Effector memory CD8-positive, alpha-beta T cell (primary cell): ENCODE data around the gene MRPL50.

Source experiments
- ATAC-seq: fragments of 150-1000 bp; cut with Tn5 transposase; replicated peaks from 2 replicates; pipeline ENCODE4 v1.10.0; 2021; ENCODE audit warnings: mild to moderate bottlenecking, moderate library complexity
- DNase-seq, 3 experiments: peaks; one replicate each; pipeline ENCODE4 v3.0.0; 2021
- H3K27ac Mint-ChIP-seq, 2 donors: one replicate each; pipeline ENCODE4 v1.8.0; 2022; ENCODE audit warnings: mild to moderate bottlenecking in 2 of 2, mixed read lengths in 2 of 2, moderate library complexity in 2 of 2
- H3K27me3 Mint-ChIP-seq, 2 donors: one replicate each; pipeline ENCODE4 v1.8.0; 2022; ENCODE audit warnings: mixed read lengths in 2 of 2
- H3K36me3 Mint-ChIP-seq: one replicate; pipeline ENCODE4 v1.8.0; 2022; ENCODE audit warnings: mild to moderate bottlenecking, moderate library complexity, mixed read lengths; ENCODE audit not compliant: insufficient read depth
- H3K4me1 Mint-ChIP-seq, 2 donors: one replicate each; pipeline ENCODE4 v1.8.0; 2022; ENCODE audit warnings: low read depth in 2 of 2, mixed read lengths in 2 of 2
- H3K4me3 Mint-ChIP-seq, 2 donors: one replicate each; pipeline ENCODE4 v1.8.0; 2022; ENCODE audit warnings: mild to moderate bottlenecking in 2 of 2, mixed read lengths in 2 of 2, moderate library complexity in 2 of 2
- H3K9me3 Mint-ChIP-seq, 2 donors: one replicate each; pipeline ENCODE4 v1.8.0; 2022; ENCODE audit warnings: mixed read lengths in 2 of 2

Gene MRPL50

GRCh38 chr9:101360647-101361046 is 37.8 kb downstream of the MRPL50 start:
- DNase-seq (no peak), ATAC-seq (no peak)
- Mint-ChIP-seq H3K9me3 (no peaks in the 10 kb centered on the region), H3K27ac (no peak overlapping the region), H3K27me3 (peaks cover 9 to 15% of the 10 kb centered on the region in 2 donors), H3K4me3 (no peak overlapping the region), H3K36me3 (no peaks in the 10 kb centered on the region), H3K4me1 (no peaks in the 10 kb centered on the region)

GRCh38 chr9:101359679-101360078 is 38.7 kb downstream of the MRPL50 start:
- H3K4me3 Mint-ChIP-seq = no peak overlapping the region
- H3K9me3 Mint-ChIP-seq = no peaks in the 10 kb centered on the region
- no peak for ATAC-seq
- no peak overlapping the region for H3K27ac Mint-ChIP-seq
- no peak for DNase-seq
- no peaks in the 10 kb centered on the region for H3K4me1 Mint-ChIP-seq
- H3K36me3 Mint-ChIP-seq = peaks cover 2% of the 10 kb centered on the region
- H3K27me3 Mint-ChIP-seq = peaks cover 9 to 15% of the 10 kb centered on the region in 2 donors

GRCh38 chr9:101356619-101357018 is 41.8 kb downstream of the MRPL50 start:
- H3K4me1 Mint-ChIP-seq = no peaks in the 10 kb centered on the region
- H3K9me3 Mint-ChIP-seq = no peaks in the 10 kb centered on the region
- H3K27me3 Mint-ChIP-seq = peaks cover 8 to 11% of the 10 kb centered on the region in 2 donors
- no peak overlapping the region for H3K4me3 Mint-ChIP-seq
- DNase-seq (no peak), ATAC-seq (no peak)
- no peak overlapping the region for H3K27ac Mint-ChIP-seq
- peaks cover 3% of the 10 kb centered on the region for H3K36me3 Mint-ChIP-seq

GRCh38 chr9:101354765-101355708 is 43.4 kb downstream of the MRPL50 start:
- Mint-ChIP-seq H3K9me3 (no peaks in the 10 kb centered on the region), H3K36me3 (peaks cover 3% of the 10 kb centered on the region), H3K4me3 (no peak overlapping the region), H3K27me3 (peaks cover 8 to 11% of the 10 kb centered on the region in 2 donors), H3K4me1 (no peaks in the 10 kb centered on the region), H3K27ac (no peak overlapping the region)
- DNase-seq = no peak
- ATAC-seq = no peak

GRCh38 chr9:101354143-101354764 is 44.2 kb downstream of the MRPL50 start:
- ATAC-seq (no peak), DNase-seq (no peak)
- peaks cover 3% of the 10 kb centered on the region for H3K36me3 Mint-ChIP-seq
- peaks cover 9 to 13% of the 10 kb centered on the region in 2 donors for H3K27me3 Mint-ChIP-seq
- H3K9me3 Mint-ChIP-seq = no peaks in the 10 kb centered on the region
- H3K27ac Mint-ChIP-seq = no peak overlapping the region
- no peak overlapping the region for H3K4me3 Mint-ChIP-seq
- no peaks in the 10 kb centered on the region for H3K4me1 Mint-ChIP-seq

- H3K36me3 Mint-ChIP-seq = peaks cover 3% of the 10 kb centered on the region
- H3K9me3 Mint-ChIP-seq = no peaks in the 10 kb centered on the region
- H3K4me3 Mint-ChIP-seq = no peak overlapping the region
Observed at GRCh38 chr9:101353683-101354082, 44.7 kb downstream of the MRPL50 start.

GRCh38 chr9:101352892-101353463 is 45.4 kb downstream of the MRPL50 start:
- DNase-seq (no peak), ATAC-seq (no peak)
- Mint-ChIP-seq H3K27me3 (peaks cover 16 to 18% of the 10 kb centered on the region in 2 donors), H3K36me3 (peaks cover 3% of the 10 kb centered on the region), H3K27ac (no peak overlapping the region), H3K9me3 (no peaks in the 10 kb centered on the region), H3K4me3 (no peak overlapping the region), H3K4me1 (no peaks in the 10 kb centered on the region)

More at GRCh38 chr9:101353683-101354082, 44.7 kb downstream of the MRPL50 start:
- Mint-ChIP-seq H3K27ac (no peak overlapping the region), H3K4me1 (no peaks in the 10 kb centered on the region), H3K27me3 (peaks cover 14 to 18% of the 10 kb centered on the region in 2 donors)
- DNase-seq (no peak), ATAC-seq (no peak)

- no peak for ATAC-seq
- DNase-seq = no peak
- H3K4me3 Mint-ChIP-seq = no peak overlapping the region
- H3K4me1 Mint-ChIP-seq = no peaks in the 10 kb centered on the region
- peaks cover 21 to 22% of the 10 kb centered on the region in 2 donors for H3K27me3 Mint-ChIP-seq
- H3K9me3 Mint-ChIP-seq = no peaks in the 10 kb centered on the region
- H3K36me3 Mint-ChIP-seq = peaks cover 3% of the 10 kb centered on the region
- no peak overlapping the region for H3K27ac Mint-ChIP-seq
Observed at GRCh38 chr9:101350285-101350684, 48.1 kb downstream of the MRPL50 start.

- Mint-ChIP-seq H3K4me1 (no peaks in the 10 kb centered on the region), H3K4me3 (no peak overlapping the region), H3K36me3 (no peaks in the 10 kb centered on the region), H3K9me3 (no peaks in the 10 kb centered on the region), H3K27ac (no peak overlapping the region), H3K27me3 (peaks cover 29 to 37% of the 10 kb centered on the region in 2 donors)
- DNase-seq (no peak), ATAC-seq (no peak)
Observed at GRCh38 chr9:101342595-101342994, 55.8 kb downstream of the MRPL50 start.

GRCh38 chr9:101341958-101342357 is 56.5 kb downstream of the MRPL50 start:
- Mint-ChIP-seq H3K9me3 (no peaks in the 10 kb centered on the region), H3K4me1 (no peaks in the 10 kb centered on the region), H3K36me3 (no peaks in the 10 kb centered on the region), H3K4me3 (no peak overlapping the region), H3K27ac (no peak overlapping the region), H3K27me3 (peaks cover 29 to 37% of the 10 kb centered on the region in 2 donors)
- ATAC-seq (no peak), DNase-seq (no peak)
